ENCODE data around the gene ARGFX.
"Not testable (repeated sequence)": the region's sequence is repeated elsewhere in the genome, so short reads cannot be mapped to it uniquely, and the experiment has no call there.

The ARGFX gene

GRCh38 chr3:121567649-121568048, at the start of gene ARGFX:
Gene ARGFX, plus strand, starts transcription at chr3:121567949. Its CDS starts 2,765 bp downstream, at chr3:121570714.
- no peak for DNase-seq

DNA sequence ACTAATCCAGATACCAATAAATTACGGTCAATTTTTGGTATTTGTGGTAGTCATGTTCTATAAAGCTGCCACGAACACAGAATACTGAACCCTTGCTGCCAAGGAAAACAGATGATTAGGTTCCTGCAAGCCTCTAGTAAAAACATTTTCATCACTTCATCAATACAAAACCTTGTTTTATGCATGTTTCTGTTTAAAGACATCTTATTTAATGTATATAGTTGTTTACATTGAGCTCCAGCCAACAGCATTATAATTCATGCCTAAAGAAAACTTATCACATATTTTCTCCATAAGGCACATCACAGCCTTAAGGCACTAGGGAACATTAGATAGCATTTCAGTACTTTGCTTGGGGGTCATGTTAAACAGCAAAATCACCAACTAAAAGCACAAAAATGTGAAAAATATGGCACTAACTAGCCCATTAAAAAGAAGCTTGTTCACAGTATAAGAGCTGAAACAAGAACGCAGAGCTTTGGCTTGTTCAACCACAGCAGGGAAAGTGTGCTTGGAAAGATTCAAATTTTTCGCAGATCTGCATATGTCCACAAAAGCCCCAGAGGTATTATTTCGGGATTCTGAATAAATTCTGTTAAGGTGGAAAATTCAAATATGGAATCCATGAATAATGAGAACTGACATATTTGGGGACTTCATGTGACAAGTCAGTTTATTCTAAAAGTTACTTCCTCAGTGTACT, 49.6 kb upstream of the ARGFX start:
- no peak for DNase-seq

- DNase-seq, result no peak
These were observed 47.2 kb upstream of the ARGFX start for GRCh38 chr3:121520510-121520909.

DNA sequence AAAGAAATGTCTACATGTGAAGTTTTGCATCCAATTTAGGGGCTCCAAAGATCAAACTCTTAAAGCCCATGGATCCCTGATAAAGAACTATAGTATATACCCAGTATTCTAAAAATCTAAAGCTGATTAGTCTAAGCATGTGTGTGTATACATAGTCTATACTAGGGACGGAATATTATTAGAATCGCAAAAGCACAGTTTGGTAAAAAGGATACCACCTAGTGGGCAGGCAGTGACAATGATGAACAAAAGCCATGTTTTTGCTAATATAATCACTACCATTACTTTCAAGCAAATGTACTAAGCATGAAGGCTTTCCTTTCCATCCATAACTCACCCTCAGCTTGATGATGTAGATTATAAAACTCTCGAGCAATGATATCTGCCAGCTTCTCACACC, 38.4 kb upstream of the ARGFX start:
- DNase-seq, result no peak

- no peak for DNase-seq
These were observed 36.5 kb upstream of the ARGFX start for GRCh38 chr3:121531269-121531668.

GRCh38 chr3:121542924-121543323, 24.8 kb upstream of the ARGFX start:
- no peak for DNase-seq

DNA sequence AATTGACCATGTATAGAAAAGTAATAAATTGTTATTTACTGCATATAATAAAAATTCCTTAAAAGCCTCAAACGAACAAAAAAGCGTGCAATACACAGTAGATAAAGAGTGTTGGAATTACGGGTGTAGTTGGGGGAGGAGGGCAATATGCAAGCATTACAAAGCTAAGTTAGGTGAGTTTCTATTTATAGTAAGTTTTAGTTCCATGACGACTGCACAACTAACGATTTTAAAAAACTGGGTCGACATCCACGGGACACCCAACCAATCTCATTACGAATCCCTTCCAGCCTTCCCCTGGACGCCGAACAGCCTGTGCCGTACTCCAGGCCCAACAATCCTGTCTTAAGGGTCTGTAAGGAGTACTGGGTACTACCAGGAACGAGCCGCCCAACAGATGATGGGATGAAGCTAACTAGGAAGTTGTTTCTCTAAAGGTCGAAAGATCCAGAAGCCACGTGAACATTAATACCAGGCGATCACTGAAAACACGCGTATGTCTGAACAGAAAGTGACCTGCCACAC, 22.6 kb upstream of the ARGFX start:
- DNase-seq, result no peak

DNA sequence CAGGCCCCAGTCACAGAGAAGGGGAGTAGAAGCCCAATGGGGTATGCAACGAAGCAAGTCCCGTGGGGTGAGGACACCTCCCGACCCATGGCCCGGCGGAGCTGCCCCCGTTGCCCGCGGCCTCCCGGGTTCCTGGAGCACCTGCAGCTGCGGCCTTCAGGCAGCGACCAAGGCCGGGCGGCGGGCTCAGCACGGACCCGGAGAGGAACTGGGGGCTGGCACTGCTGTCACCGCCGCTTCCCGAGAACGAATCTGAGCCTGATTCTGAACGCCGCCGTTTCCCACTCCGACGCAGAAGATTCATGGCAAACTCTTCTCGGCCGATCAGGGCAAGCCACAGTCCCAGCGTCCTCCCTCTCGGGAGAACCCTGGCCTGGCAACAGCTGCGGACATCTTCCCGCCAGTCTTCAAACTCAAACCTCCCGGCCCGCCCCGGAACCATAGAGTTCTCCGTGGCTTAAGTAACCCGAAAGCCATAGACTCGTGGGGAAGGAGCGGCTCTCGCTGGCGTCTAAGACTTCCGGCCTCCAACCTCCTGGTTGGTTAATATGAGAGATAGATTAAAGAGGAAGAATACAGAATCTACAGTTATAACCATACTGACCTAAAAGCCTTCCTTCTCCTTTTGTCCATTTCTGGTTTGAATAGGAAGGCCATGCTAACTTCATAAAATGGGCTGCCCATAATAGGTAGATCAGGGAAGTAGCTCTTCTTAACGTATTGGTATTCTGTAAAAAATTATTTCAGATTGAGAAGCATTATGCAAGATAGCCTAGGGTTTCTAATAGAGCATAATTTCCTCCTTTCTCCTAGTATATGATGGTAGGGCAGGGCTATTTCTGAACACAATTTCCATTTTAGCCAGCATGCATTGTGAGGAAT, 21.9 kb upstream of the ARGFX start, which contains the start of gene POLQ:
Gene POLQ (minus strand): TSS at position 415 of the 882 bp plus-strand sequence. CDS start 111 bp downstream, at position 304.
- peak; percentile 96 for DNase-seq

- no peak for DNase-seq
These were observed 15.4 kb upstream of the ARGFX start for GRCh38 chr3:121552379-121552778.

DNA sequence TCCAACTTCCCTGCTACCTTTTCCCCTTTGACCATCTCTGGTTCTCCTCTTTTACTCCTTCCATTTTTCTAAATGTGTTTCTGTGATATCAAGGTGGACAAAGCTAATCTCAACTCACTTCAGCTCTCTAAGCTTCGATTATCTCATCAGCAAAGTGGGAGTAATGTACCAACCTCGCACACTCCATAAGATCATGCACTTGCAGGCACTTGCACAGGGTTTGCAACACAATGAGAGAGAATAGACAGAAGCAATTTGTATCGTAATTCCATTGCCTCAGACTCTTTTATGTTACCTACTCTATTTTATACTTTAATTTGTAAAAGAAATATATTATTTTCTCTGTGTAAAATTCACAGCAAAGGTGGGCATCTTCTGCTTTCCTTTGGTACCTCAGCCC, 15.0 kb upstream of the ARGFX start:
- no peak for DNase-seq

- no peak for DNase-seq
These were observed 10.3 kb upstream of the ARGFX start for GRCh38 chr3:121557426-121557934.

DNA sequence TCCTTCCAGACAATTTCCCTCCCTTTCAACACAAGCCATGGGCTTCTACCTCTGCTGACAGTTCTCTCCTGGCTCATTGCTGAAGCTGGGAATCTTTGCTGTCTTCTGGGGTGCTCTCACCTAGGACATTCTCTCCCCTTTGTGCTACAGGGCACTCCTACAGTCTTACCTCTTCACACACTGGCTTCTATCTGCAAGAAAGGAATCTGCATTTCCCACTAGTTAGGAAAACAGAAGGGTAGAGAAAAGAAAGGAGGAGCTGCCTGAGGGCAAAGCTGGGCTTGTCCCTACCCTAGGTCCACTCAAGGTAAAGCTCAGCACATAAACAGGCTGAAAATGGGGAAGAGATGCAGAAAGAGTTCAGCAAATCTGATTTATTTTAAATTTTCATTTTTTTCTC, 5.6 kb upstream of the ARGFX start:
- DNase-seq, result no peak

DNA sequence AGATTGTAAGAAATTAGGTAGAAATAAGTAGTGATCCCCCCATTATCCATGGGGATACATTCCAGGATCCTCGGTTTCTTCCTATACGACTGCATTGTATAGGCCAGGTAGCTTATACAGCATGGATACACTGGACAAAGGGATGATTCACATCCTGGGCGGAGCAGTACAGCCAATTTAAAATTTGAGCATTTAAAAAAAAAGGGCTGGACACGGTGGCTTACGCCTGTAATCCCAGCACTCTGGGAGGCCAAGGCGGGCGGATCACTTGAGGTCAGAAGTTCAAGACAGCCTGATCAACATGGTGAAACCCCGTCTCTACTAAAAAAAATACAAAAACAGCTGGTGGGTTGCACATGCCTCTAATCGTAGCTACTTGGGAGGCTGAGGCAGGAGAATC, 976 bp upstream of the ARGFX start:
- DNase-seq, result no peak

GRCh38 chr3:121574449-121574848, 6.7 kb downstream of the ARGFX start:
- DNase-seq, result no peak

- no peak for DNase-seq
These were observed 13.9 kb downstream of the ARGFX start for GRCh38 chr3:121581691-121582090.

DNA sequence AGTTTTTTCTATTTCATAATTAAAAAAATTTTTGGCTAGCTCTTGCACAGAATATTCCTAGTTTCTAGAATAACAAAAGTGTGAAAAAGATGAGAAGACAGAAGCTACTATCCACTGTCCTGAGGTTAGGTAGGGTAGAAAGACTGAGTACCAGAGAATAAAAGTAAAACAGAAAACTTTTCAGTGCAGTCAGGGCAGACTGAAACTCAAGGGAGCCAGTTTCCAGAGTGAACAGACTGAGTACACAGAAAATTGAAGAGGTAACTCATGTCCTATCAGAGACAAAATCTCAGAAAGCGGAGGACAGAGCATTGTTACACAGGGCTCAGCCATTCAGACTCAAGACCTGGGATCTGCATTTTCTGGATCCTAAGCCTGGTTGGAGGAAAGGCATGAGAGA, 16.7 kb downstream of the ARGFX start:
- DNase-seq, result no peak

- DNase-seq, result peak; percentile 78
These were observed 25.3 kb downstream of the ARGFX start, which contains the start of gene FBXO40 for GRCh38 chr3:121592856-121593702. Gene FBXO40, plus strand, starts transcription at chr3:121593379. Its CDS starts 27,197 bp downstream, at chr3:121620576.

- not testable (repeated sequence) for DNase-seq
These were observed 26.1 kb downstream of the ARGFX start for GRCh38 chr3:121593806-121594205.

DNA sequence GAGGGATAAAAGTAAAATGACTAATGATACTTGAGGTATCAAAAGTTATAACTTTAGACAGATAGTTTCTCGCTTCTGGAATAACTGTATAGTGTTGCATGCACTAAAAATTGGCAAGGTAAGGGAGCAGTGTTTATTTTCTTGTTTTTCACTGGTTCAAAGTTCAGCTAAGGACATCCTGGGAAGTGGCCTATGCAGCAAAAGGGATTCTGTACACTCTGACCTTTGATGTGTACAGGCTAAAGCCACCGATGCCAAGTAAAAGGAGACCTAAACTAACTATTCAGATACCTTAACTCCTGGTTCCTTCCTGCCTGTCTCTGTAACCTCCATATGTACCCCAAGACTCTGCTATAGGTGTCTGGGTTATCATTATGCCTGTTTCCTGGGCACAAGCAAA, 27.1 kb downstream of the ARGFX start:
- no peak for DNase-seq

DNA sequence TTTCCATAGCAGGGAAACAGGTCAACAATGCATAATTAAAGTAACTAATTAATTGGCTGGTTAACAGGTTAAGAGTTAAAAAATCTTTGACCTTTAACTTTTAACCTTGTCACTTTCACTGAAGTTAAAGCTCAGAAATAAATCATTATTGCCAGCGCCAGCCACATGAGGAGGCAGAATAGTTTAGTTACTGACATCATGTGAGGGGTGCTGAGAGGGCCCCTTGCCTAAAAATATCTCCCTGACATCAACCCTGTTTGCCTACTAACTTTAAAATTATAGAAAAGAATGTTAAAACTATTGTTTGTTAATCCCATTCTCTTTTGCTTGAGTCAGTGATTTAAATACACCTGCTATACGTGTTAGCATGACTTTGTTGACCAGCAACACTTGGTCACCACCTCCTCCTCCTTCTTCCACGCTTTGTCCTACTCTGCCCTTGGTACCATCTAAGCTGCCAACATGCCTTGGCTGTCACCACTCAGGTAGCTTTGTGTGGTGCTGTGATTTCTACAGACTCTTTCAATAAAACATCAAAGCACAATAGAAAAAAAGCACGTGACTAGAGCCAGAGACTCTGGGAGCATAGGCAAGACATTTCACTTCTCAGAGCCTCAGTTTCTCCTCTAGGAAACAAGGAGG, 28.1 kb downstream of the ARGFX start:
- DNase-seq, result no peak

- DNase-seq, result no peak
These were observed 30.8 kb downstream of the ARGFX start for GRCh38 chr3:121598564-121598963.

GRCh38 chr3:121599900-121600299, 32.2 kb downstream of the ARGFX start:
- DNase-seq, result not testable (repeated sequence)

Measured in COR-L47 (cell line).